H1 (cell line): Measurements from ENCODE around the gene SNX2. TPM values are rescaled to one million over a fixed set of nuclear protein-coding genes. Genes with fewer than 3 reads are reported as not detected.

Experiments used
- CBX8 ChIP-seq: fragments of 300-800, 300-1000 bp; sonication (generic); IDR thresholded peaks from 2 replicates; pipeline ENCODE4 v1.7.1; 2016; ENCODE audit warnings: low read depth, low read length, borderline replicate concordance
- CEBPB ChIP-seq: IDR thresholded peaks from 2 replicates; pipeline ENCODE4 v1.6.1; 2012; ENCODE audit warnings: low read depth, low read length
- EGR1 ChIP-seq: IDR thresholded peaks from 2 replicates; pipeline ENCODE4 v1.6.1; 2011; ENCODE audit warnings: low read depth, low read length, borderline replicate concordance
- HDAC2 ChIP-seq, 2 experiments: fragments of 300-600 bp in 1 of 2; sonication (generic) in 1 of 2; IDR thresholded peaks; 2 replicates each; pipeline ENCODE4 v1.6.1; 2011 to 2012; ENCODE audit warnings: low read depth in 2 of 2, low read length in 2 of 2, mild to moderate bottlenecking in 2 of 2, moderate library complexity in 2 of 2, borderline replicate concordance in 1 of 2, inconsistent platforms in 1 of 2
- KDM1A ChIP-seq: fragments of 200-600, 300-600 bp; sonication (generic); IDR thresholded peaks from 2 replicates; pipeline ENCODE4 v1.7.1; 2016; ENCODE audit warnings: mild to moderate bottlenecking, low read length, borderline replicate concordance
- PHF8 ChIP-seq: fragments of 200-600 bp; sonication (generic); conservative IDR thresholded peaks from 2 replicates; pipeline ENCODE4 v1.7.1; 2012; ENCODE audit warnings: low read depth, mild to moderate bottlenecking, inconsistent platforms, low read length, moderate library complexity
- TBP ChIP-seq: IDR thresholded peaks from 2 replicates; pipeline ENCODE4 v1.6.1; 2011; ENCODE audit warnings: low read depth, low read length, improper control_type of control experiment
- polyA plus RNA-seq, 7 experiments: library from polyadenylated mRNA; depleted of rRNA in 3 of 7; stranded (reverse) in 5 of 7; unstranded in 2 of 7; fragments of >200 nt in 5 of 7; fragments of 200-250 nt in 2 of 7; gene quantifications; 1 replicate in 5 of 7; 2 replicates in 1 of 7; 4 replicates in 1 of 7; pipeline versions ENCODE4 v1.2.1 to v1.2.3, GENCODE V29; 2011 to 2013; ENCODE audit warnings: missing spikeins in 2 of 7, mixed read lengths in 2 of 7
- total RNA-seq: library from RNA; stranded (reverse); fragmentation: NEBNext Ultra II Directional; extraction: Animal tissue kit (Norgen Biotek cat#: 25700); gene quantifications from 2 replicates; pipeline ENCODE4 v1.2.1, GENCODE V29; 2021
- TF ChIP-seq, protein P1 (sequence below): fragments of 300-600 bp; sonication (generic); IDR thresholded peaks from 2 replicates; pipeline ENCODE4 v1.7.1; 2012; ENCODE audit warnings: low read length, moderate library complexity, mild to moderate bottlenecking, inconsistent platforms; ENCODE audit not compliant: insufficient replicate concordance

Gene SNX2
- total and polyA plus RNA-seq, 2 of the 8 experiments (the other 6 are each of a cell fraction or from before 2014, with no cell fraction given) = 51.0 to 61.2 TPM

DNA sequence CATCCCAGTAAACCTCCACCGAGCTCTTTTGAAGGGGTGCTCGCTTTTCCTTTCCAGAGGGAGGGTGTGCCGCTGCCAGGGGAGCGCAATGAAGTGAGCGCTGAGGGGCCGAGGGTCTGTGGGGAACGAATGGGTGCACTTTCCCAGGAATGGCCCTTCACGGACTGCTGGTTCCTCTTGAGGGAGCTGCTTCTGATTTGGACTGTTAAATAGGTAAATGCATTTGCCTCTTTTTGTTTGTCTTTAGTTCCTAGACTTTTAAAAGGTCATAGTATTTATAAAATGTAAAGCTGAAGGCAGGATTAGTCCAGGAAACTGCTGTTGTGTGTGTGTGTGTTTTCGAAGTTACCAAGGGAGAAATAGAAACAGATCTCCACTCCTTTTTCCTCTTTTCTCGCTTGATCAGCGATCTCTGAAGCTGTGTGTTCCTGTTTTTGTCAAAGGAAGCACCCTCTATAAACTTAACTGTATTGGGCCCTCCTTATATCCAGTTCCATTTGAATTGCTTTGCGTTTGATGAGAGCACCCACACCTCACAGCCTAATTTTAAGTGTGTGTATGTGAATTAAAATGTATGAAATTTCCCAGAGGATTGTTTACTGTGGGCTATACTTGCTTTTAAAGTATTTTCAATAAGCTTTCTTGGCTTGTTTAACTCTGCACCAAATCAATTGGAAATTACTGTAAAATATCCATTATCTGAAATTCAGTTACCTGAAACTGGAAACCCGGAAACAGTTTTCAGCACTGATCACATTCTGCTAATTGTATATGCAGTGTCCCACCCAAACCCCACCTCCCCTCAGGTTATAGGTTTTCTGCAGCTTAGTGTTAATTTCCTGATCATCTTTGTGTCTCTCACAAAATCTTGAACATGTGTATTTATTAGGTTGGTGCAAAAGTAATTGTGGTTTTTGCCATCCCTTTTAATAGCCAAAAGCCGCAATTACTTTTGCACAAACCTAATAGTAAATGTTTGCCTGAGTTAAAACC is 966 bp downstream of the SNX2 start (continued):
- TF ChIP-seq HDAC2 (IDR thresholded peaks at IDR 0.05; ENCODE audit: borderline replicate concordance in 1 of 2, low read depth in 2 of 2, low read length in 2 of 2) = no peak
- TF ChIP-seq PHF8 = no peak
- TF ChIP-seq CBX8 = no peak
- TF ChIP-seq, protein P1, sequence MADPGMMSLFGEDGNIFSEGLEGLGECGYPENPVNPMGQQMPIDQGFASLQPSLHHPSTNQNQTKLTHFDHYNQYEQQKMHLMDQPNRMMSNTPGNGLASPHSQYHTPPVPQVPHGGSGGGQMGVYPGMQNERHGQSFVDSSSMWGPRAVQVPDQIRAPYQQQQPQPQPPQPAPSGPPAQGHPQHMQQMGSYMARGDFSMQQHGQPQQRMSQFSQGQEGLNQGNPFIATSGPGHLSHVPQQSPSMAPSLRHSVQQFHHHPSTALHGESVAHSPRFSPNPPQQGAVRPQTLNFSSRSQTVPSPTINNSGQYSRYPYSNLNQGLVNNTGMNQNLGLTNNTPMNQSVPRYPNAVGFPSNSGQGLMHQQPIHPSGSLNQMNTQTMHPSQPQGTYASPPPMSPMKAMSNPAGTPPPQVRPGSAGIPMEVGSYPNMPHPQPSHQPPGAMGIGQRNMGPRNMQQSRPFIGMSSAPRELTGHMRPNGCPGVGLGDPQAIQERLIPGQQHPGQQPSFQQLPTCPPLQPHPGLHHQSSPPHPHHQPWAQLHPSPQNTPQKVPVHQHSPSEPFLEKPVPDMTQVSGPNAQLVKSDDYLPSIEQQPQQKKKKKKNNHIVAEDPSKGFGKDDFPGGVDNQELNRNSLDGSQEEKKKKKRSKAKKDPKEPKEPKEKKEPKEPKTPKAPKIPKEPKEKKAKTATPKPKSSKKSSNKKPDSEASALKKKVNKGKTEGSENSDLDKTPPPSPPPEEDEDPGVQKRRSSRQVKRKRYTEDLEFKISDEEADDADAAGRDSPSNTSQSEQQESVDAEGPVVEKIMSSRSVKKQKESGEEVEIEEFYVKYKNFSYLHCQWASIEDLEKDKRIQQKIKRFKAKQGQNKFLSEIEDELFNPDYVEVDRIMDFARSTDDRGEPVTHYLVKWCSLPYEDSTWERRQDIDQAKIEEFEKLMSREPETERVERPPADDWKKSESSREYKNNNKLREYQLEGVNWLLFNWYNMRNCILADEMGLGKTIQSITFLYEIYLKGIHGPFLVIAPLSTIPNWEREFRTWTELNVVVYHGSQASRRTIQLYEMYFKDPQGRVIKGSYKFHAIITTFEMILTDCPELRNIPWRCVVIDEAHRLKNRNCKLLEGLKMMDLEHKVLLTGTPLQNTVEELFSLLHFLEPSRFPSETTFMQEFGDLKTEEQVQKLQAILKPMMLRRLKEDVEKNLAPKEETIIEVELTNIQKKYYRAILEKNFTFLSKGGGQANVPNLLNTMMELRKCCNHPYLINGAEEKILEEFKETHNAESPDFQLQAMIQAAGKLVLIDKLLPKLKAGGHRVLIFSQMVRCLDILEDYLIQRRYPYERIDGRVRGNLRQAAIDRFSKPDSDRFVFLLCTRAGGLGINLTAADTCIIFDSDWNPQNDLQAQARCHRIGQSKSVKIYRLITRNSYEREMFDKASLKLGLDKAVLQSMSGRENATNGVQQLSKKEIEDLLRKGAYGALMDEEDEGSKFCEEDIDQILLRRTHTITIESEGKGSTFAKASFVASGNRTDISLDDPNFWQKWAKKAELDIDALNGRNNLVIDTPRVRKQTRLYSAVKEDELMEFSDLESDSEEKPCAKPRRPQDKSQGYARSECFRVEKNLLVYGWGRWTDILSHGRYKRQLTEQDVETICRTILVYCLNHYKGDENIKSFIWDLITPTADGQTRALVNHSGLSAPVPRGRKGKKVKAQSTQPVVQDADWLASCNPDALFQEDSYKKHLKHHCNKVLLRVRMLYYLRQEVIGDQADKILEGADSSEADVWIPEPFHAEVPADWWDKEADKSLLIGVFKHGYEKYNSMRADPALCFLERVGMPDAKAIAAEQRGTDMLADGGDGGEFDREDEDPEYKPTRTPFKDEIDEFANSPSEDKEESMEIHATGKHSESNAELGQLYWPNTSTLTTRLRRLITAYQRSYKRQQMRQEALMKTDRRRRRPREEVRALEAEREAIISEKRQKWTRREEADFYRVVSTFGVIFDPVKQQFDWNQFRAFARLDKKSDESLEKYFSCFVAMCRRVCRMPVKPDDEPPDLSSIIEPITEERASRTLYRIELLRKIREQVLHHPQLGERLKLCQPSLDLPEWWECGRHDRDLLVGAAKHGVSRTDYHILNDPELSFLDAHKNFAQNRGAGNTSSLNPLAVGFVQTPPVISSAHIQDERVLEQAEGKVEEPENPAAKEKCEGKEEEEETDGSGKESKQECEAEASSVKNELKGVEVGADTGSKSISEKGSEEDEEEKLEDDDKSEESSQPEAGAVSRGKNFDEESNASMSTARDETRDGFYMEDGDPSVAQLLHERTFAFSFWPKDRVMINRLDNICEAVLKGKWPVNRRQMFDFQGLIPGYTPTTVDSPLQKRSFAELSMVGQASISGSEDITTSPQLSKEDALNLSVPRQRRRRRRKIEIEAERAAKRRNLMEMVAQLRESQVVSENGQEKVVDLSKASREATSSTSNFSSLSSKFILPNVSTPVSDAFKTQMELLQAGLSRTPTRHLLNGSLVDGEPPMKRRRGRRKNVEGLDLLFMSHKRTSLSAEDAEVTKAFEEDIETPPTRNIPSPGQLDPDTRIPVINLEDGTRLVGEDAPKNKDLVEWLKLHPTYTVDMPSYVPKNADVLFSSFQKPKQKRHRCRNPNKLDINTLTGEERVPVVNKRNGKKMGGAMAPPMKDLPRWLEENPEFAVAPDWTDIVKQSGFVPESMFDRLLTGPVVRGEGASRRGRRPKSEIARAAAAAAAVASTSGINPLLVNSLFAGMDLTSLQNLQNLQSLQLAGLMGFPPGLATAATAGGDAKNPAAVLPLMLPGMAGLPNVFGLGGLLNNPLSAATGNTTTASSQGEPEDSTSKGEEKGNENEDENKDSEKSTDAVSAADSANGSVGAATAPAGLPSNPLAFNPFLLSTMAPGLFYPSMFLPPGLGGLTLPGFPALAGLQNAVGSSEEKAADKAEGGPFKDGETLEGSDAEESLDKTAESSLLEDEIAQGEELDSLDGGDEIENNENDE = no peak
- no peak for TF ChIP-seq CEBPB
- no peak for TF ChIP-seq TBP
- no peak for TF ChIP-seq EGR1
- no peak for TF ChIP-seq KDM1A
- TF ChIP-seq, all 59 proteins: peak for 0
